ENCODE measurements around the gene MYRF.

Gene MYRF

GRCh38 chr11:61764606-61765260 lies 12.3 kb downstream of the MYRF start:
- Histone ChIP-seq H3K27me3 (ENCODE audit: control insufficient read depth, insufficient read depth, low read length) (peaks cover 14% of the 10 kb centered on the region), H3K4me1 (ENCODE audit: control insufficient read depth, insufficient read depth, low read length) (no peaks in the 10 kb centered on the region), H3K9ac (ENCODE audit: low read depth, low read length) (no peak overlapping the region), H3K36me3 (ENCODE audit: insufficient read depth, low read length) (no peaks in the 10 kb centered on the region), H3K9me3 (replicated peaks; ENCODE audit: low read length) (no peaks in the 10 kb centered on the region), H3K4me3 (ENCODE audit: low read length) (no peak overlapping the region), H3K4me2 (ENCODE audit: low read length) (no peak overlapping the region)

GRCh38 chr11:61765550-61766253 lies 13.3 kb downstream of the MYRF start:
- H3K9ac ChIP-seq (ENCODE audit: low read depth, low read length) = no peak overlapping the region
- H3K27me3 ChIP-seq (ENCODE audit: control insufficient read depth, insufficient read depth, low read length) = peaks cover 14% of the 10 kb centered on the region
- no peak overlapping the region for H3K4me2 ChIP-seq (ENCODE audit: low read length)
- no peaks in the 10 kb centered on the region for H3K4me1 ChIP-seq (ENCODE audit: control insufficient read depth, insufficient read depth, low read length)
- no peaks in the 10 kb centered on the region for H3K9me3 ChIP-seq (replicated peaks; ENCODE audit: low read length)
- H3K4me3 ChIP-seq (ENCODE audit: low read length) = no peak overlapping the region
- no peaks in the 10 kb centered on the region for H3K36me3 ChIP-seq (ENCODE audit: insufficient read depth, low read length)

GRCh38 chr11:61766353-61766841 lies 14.0 kb downstream of the MYRF start:
- Histone ChIP-seq H3K9me3 (replicated peaks; ENCODE audit: low read length) (no peaks in the 10 kb centered on the region), H3K9ac (ENCODE audit: low read depth, low read length) (no peak overlapping the region)

GRCh38 chr11:61768376-61769076 lies 16.1 kb downstream of the MYRF start:
- Histone ChIP-seq H3K27me3 (ENCODE audit: control insufficient read depth, insufficient read depth, low read length) (no peaks in the 10 kb centered on the region), H3K9ac (ENCODE audit: low read depth, low read length) (no peak overlapping the region), H3K9me3 (replicated peaks; ENCODE audit: low read length) (no peaks in the 10 kb centered on the region), H3K36me3 (ENCODE audit: insufficient read depth, low read length) (no peaks in the 10 kb centered on the region), H3K4me3 (ENCODE audit: low read length) (no peak overlapping the region), H3K4me2 (ENCODE audit: low read length) (no peak overlapping the region), H3K4me1 (ENCODE audit: control insufficient read depth, insufficient read depth, low read length) (no peaks in the 10 kb centered on the region)

More at GRCh38 chr11:61766353-61766841, 14.0 kb downstream of the MYRF start:
- H3K4me1 ChIP-seq (ENCODE audit: control insufficient read depth, insufficient read depth, low read length) = no peaks in the 10 kb centered on the region
- no peak overlapping the region for H3K4me3 ChIP-seq (ENCODE audit: low read length)
- no peak overlapping the region for H3K4me2 ChIP-seq (ENCODE audit: low read length)
- H3K27me3 ChIP-seq (ENCODE audit: control insufficient read depth, insufficient read depth, low read length) = peaks cover 14% of the 10 kb centered on the region
- no peaks in the 10 kb centered on the region for H3K36me3 ChIP-seq (ENCODE audit: insufficient read depth, low read length)

- Histone ChIP-seq H3K4me3 (ENCODE audit: low read length) (no peak overlapping the region), H3K4me2 (ENCODE audit: low read length) (no peak overlapping the region), H3K36me3 (ENCODE audit: insufficient read depth, low read length) (no peaks in the 10 kb centered on the region), H3K4me1 (ENCODE audit: control insufficient read depth, insufficient read depth, low read length) (no peaks in the 10 kb centered on the region), H3K9me3 (replicated peaks; ENCODE audit: low read length) (no peaks in the 10 kb centered on the region), H3K9ac (ENCODE audit: low read depth, low read length) (no peak overlapping the region), H3K27me3 (ENCODE audit: control insufficient read depth, insufficient read depth, low read length) (no peaks in the 10 kb centered on the region)
Observed at GRCh38 chr11:61769169-61769920, 16.9 kb downstream of the MYRF start.

- Histone ChIP-seq H3K9me3 (replicated peaks; ENCODE audit: low read length) (no peaks in the 10 kb centered on the region), H3K36me3 (ENCODE audit: insufficient read depth, low read length) (no peaks in the 10 kb centered on the region), H3K27me3 (ENCODE audit: control insufficient read depth, insufficient read depth, low read length) (no peaks in the 10 kb centered on the region)
Observed at GRCh38 chr11:61769946-61770683, 17.7 kb downstream of the MYRF start.

GRCh38 chr11:61771195-61771894 lies 18.9 kb downstream of the MYRF start:
- Histone ChIP-seq H3K27me3 (ENCODE audit: control insufficient read depth, insufficient read depth, low read length) (no peaks in the 10 kb centered on the region), H3K4me2 (ENCODE audit: low read length) (no peak overlapping the region), H3K36me3 (ENCODE audit: insufficient read depth, low read length) (no peaks in the 10 kb centered on the region), H3K4me3 (ENCODE audit: low read length) (no peak overlapping the region), H3K4me1 (ENCODE audit: control insufficient read depth, insufficient read depth, low read length) (no peaks in the 10 kb centered on the region), H3K9ac (ENCODE audit: low read depth, low read length) (no peak overlapping the region), H3K9me3 (replicated peaks; ENCODE audit: low read length) (no peaks in the 10 kb centered on the region)

More at GRCh38 chr11:61769946-61770683, 17.7 kb downstream of the MYRF start:
- H3K9ac ChIP-seq (ENCODE audit: low read depth, low read length) = no peak overlapping the region
- no peaks in the 10 kb centered on the region for H3K4me1 ChIP-seq (ENCODE audit: control insufficient read depth, insufficient read depth, low read length)
- H3K4me2 ChIP-seq (ENCODE audit: low read length) = no peak overlapping the region
- no peak overlapping the region for H3K4me3 ChIP-seq (ENCODE audit: low read length)

GRCh38 chr11:61771985-61772455 lies 19.6 kb downstream of the MYRF start:
- H3K27me3 ChIP-seq (ENCODE audit: control insufficient read depth, insufficient read depth, low read length) = no peaks in the 10 kb centered on the region
- H3K36me3 ChIP-seq (ENCODE audit: insufficient read depth, low read length) = no peaks in the 10 kb centered on the region
- H3K4me1 ChIP-seq (ENCODE audit: control insufficient read depth, insufficient read depth, low read length) = peaks cover under 1% of the 10 kb centered on the region
- no peak overlapping the region for H3K4me2 ChIP-seq (ENCODE audit: low read length)
- no peak overlapping the region for H3K4me3 ChIP-seq (ENCODE audit: low read length)
- H3K9ac ChIP-seq (ENCODE audit: low read depth, low read length) = no peak overlapping the region
- H3K9me3 ChIP-seq (replicated peaks; ENCODE audit: low read length) = no peaks in the 10 kb centered on the region

- Histone ChIP-seq H3K9ac (ENCODE audit: low read depth, low read length) (no peak overlapping the region), H3K9me3 (replicated peaks; ENCODE audit: low read length) (no peaks in the 10 kb centered on the region), H3K27me3 (ENCODE audit: control insufficient read depth, insufficient read depth, low read length) (peaks cover 7% of the 10 kb centered on the region), H3K4me1 (ENCODE audit: control insufficient read depth, insufficient read depth, low read length) (peaks cover 8% of the 10 kb centered on the region), H3K4me2 (ENCODE audit: low read length) (no peak overlapping the region), H3K4me3 (ENCODE audit: low read length) (no peak overlapping the region), H3K36me3 (ENCODE audit: insufficient read depth, low read length) (no peaks in the 10 kb centered on the region)
Observed at GRCh38 chr11:61773356-61773755, 20.9 kb downstream of the MYRF start.

GRCh38 chr11:61773809-61774208 lies 21.4 kb downstream of the MYRF start:
- H3K4me3 ChIP-seq (ENCODE audit: low read length) = no peak overlapping the region
- peaks cover 8% of the 10 kb centered on the region for H3K4me1 ChIP-seq (ENCODE audit: control insufficient read depth, insufficient read depth, low read length)
- H3K9ac ChIP-seq (ENCODE audit: low read depth, low read length) = no peak overlapping the region
- H3K4me2 ChIP-seq (ENCODE audit: low read length) = no peak overlapping the region
- H3K36me3 ChIP-seq (ENCODE audit: insufficient read depth, low read length) = no peaks in the 10 kb centered on the region
- H3K9me3 ChIP-seq (replicated peaks; ENCODE audit: low read length) = no peaks in the 10 kb centered on the region
- peaks cover 7% of the 10 kb centered on the region for H3K27me3 ChIP-seq (ENCODE audit: control insufficient read depth, insufficient read depth, low read length)

Measured in skeletal muscle satellite cell (primary cell).